Measurements from ENCODE around the gene FAM114A2.
A peak's percentile ranks its signal among the peaks of the same experiment; 100 is the strongest.

FAM114A2 gene

DNA sequence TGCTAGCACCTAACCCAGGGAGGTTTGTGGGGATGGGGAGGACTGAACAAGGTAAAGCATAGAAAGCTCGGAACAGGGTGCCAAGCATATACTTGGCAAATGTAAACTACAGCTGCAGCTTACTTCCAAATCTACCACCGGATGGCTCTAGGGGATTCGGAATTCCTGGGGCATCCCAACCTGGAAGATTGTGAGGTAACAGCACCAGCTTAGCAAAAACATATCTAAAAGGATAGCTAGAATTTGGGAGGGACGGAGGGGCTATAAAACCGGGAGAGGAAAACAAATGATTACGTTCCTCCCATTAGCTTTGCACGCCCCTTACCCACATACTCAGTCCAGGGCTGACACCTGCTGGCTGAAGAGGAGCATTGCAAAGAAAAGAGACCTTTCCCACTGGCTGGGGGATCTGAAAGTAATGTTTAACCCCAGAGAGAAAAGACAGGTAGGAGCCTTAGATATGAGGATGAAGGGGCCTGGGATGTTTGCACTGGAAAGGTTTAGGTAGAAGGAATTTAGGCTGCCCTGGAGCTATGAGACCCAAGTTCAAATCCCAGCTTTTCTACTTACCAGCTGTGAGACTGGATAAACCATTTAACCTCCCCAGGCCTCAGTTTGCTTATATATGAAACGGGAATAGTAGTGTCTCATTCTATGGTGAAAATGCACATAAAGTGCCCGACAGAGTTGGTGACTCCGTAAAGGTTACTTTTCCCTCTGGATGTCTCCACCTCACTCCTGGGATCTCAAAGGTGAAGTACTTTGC lies 73.6 kb downstream of the FAM114A2 start:
- no peak for DNase-seq (ENCODE audit: extremely low read depth, insufficient read length)
- H3K4me3 ChIP-seq (replicated peaks; ENCODE audit: low read depth, low read length): no peak overlapping the region
- TF ChIP-seq, protein P1, sequence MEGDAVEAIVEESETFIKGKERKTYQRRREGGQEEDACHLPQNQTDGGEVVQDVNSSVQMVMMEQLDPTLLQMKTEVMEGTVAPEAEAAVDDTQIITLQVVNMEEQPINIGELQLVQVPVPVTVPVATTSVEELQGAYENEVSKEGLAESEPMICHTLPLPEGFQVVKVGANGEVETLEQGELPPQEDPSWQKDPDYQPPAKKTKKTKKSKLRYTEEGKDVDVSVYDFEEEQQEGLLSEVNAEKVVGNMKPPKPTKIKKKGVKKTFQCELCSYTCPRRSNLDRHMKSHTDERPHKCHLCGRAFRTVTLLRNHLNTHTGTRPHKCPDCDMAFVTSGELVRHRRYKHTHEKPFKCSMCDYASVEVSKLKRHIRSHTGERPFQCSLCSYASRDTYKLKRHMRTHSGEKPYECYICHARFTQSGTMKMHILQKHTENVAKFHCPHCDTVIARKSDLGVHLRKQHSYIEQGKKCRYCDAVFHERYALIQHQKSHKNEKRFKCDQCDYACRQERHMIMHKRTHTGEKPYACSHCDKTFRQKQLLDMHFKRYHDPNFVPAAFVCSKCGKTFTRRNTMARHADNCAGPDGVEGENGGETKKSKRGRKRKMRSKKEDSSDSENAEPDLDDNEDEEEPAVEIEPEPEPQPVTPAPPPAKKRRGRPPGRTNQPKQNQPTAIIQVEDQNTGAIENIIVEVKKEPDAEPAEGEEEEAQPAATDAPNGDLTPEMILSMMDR (IDR thresholded peaks at IDR 0.05; ENCODE audit: insufficient read depth, low read length, poor library complexity, severe bottlenecking): peak; percentile 89

DNA sequence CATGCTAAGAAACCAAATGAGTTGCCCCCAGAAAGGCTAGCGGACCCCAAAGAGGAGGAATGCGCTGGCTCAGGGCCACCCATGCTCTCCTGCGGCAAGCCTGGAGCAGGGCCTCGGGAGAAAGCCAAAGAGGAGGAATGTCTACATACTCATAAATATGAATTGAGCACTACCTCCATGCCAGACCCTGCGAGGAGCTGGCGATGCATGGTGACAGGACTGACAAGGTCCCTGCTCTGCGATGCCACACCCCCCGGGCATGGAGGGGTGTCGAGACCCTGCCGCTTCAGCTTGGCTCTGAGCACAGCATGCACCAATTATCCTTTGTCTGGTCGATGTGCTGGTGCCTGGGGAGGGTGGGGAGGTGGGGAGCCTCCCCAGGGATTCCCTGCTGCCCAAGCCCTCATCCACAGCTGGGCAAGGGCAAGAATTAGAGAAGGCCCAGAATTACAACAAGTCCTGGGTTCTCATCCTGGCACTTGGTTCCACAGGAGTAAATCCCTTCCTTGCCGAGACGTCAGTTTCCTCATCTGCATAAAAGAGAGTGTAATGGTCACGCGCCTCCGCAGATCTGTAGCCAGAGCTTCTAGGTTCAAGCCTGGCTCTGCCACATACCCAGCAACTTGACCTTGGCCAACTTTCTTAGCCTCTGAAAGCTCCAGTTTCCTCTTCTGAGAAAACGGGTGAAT lies 74.4 kb downstream of the FAM114A2 start:
- no peaks in the 10 kb centered on the region for H3K36me3 ChIP-seq (ENCODE audit: control insufficient read depth, insufficient read depth, low read length)
- H3K4me3 ChIP-seq (replicated peaks; ENCODE audit: low read depth, low read length): no peak overlapping the region
- TF ChIP-seq, protein P1 (IDR thresholded peaks at IDR 0.05; ENCODE audit: insufficient read depth, low read length, poor library complexity, severe bottlenecking): no peak
- H3K27me3 ChIP-seq (replicated peaks; ENCODE audit: control insufficient read depth, insufficient read depth, low read length): no peaks in the 10 kb centered on the region; the same call in 1 of the 2 replicates
- no peak for DNase-seq (ENCODE audit: extremely low read depth, insufficient read length)

More for the DNA sequence above, 73.6 kb downstream of the FAM114A2 start:
- no peaks in the 10 kb centered on the region; the same call in 1 of the 2 replicates for H3K27me3 ChIP-seq (replicated peaks; ENCODE audit: control insufficient read depth, insufficient read depth, low read length)
- no peaks in the 10 kb centered on the region for H3K36me3 ChIP-seq (ENCODE audit: control insufficient read depth, insufficient read depth, low read length)

DNA sequence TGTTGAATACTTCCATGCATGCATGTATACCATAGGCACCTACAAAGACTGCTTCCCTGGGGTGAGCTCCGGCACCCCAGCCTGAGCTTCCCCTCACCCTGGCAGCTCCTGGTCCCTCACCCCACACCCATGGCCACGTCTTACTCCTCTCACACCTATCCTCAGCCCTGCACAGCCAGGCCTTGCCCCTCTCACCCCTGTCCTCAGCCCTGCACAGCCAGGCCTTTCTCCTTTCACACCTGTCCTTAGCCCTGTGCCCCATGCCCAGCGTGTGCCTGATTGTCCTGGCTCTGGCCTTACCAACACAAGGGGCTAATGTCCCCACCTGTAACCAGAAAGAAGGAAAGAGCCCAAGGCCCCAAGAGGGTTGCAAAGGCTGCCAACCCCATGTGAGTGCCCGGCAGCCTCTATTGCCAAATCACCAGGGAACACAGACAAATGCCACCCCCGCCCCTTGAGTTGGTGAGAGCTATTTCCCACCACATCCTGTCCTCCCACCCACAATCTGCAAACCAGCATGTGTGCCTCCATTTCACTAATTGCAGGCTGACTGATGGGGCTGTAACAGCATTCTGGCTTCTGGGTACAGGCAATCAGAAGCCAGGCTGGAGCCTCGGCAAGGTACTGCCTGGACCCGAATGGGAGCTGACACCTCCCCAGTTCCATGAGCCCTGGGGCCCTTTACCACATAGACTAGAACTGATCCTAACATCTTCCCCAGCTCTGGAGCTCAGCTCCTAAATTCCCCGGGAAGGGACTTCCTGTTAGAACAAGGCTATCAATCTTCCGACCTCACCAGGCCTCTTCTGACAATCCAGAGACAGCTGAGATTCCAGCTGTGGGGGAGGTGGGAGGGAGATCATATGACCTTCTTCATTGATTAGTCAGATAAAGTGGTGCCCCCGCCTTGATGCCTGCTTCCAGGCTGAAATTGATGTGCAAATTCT lies 78.2 kb downstream of the FAM114A2 start:
- TF ChIP-seq, protein P1 (IDR thresholded peaks at IDR 0.05; ENCODE audit: insufficient read depth, low read length, poor library complexity, severe bottlenecking): no peak
- Histone ChIP-seq H3K4me3 (replicated peaks; ENCODE audit: low read depth, low read length) (no peak overlapping the region), H3K36me3 (ENCODE audit: control insufficient read depth, insufficient read depth, low read length) (no peaks in the 10 kb centered on the region), H3K27me3 (replicated peaks; ENCODE audit: control insufficient read depth, insufficient read depth, low read length) (peaks cover 1% of the 10 kb centered on the region; the same call in 1 of the 2 replicates)
- DNase-seq (ENCODE audit: extremely low read depth, insufficient read length): no peak

DNA sequence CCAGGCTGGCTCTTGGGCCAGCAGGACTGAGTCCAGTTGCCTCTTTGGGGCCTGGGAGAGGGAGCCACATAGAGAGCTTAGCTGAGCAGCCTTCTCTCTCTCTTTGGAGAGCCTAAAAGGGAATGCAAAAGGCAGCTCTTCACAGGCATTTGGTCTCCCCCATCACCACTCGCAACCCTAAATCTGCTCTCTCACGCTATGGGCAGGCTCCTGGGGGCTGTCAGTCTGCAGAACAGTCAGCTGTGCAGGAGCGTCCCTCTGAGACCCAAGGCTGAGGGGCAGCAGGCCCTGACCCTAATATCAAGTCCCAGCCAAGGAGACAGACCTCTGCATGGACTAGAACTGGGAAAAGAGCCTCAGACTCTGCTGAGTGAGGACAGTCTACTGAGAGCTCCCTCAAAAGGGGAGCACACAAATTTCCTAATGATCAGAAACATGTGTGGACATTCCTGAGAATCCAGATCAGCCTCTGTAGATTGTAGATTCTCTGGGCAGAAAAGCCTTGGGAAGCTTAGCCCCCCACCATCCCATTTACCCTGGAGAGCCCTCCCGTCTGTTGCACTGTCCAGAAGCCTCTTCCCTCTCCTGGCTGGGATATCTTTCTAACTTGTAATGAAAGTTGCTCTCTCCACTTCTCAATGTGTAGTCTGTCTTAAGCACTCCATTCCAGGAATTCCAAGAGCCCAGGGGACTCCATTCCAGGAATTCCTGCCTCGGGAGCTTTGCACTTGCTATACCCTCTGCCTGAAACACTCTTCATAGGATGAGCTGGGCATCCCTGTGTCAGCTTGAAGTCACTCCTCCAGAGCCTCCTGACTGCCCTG lies 79.4 kb downstream of the FAM114A2 start:
- no peaks in the 10 kb centered on the region for H3K36me3 ChIP-seq (ENCODE audit: control insufficient read depth, insufficient read depth, low read length)
- peaks cover 1% of the 10 kb centered on the region; the same call in 1 of the 2 replicates for H3K27me3 ChIP-seq (replicated peaks; ENCODE audit: control insufficient read depth, insufficient read depth, low read length)
- DNase-seq (ENCODE audit: extremely low read depth, insufficient read length): no peak
- TF ChIP-seq, protein P1 (IDR thresholded peaks at IDR 0.05; ENCODE audit: insufficient read depth, low read length, poor library complexity, severe bottlenecking): no peak
- H3K4me3 ChIP-seq (replicated peaks; ENCODE audit: low read depth, low read length): no peak overlapping the region

DNA sequence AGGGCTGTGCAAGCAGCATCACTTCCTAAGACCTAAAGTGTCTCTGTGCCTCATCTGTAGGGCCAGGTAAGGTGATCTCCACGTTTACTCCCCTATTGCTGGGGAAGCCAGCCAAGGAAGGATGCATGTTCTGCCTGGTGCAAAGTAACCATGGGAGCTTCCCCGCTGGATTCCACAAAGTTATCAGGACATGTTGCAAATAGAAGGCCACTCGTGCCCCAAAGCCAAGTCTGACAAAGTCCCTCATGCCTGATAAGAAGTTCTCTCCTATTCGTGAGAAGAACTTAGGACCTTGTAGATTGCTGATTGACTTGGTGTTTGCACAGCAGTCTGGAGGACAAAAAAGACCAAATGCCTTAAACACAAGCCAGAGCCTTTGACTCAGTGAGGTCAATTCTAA lies 81.5 kb downstream of the FAM114A2 start:
- no peak overlapping the region for H3K4me3 ChIP-seq (replicated peaks; ENCODE audit: low read depth, low read length)
- TF ChIP-seq, protein P1 (IDR thresholded peaks at IDR 0.05; ENCODE audit: insufficient read depth, low read length, poor library complexity, severe bottlenecking): no peak
- H3K27me3 ChIP-seq (replicated peaks; ENCODE audit: control insufficient read depth, insufficient read depth, low read length): peaks cover 1% of the 10 kb centered on the region; the same call in 1 of the 2 replicates
- no peak for DNase-seq (ENCODE audit: extremely low read depth, insufficient read length)
- H3K36me3 ChIP-seq (ENCODE audit: control insufficient read depth, insufficient read depth, low read length): no peaks in the 10 kb centered on the region

Measured in GM06990 (cell line).